ENCODE results near the gene REG4.

- TF ChIP-seq GATA3 (IDR thresholded peaks at IDR 0.05; ENCODE audit: low read depth, low read length), result no peak
- no peak for TF ChIP-seq GATA2 (IDR thresholded peaks at IDR 0.05; ENCODE audit: low read depth, low read length)
These were observed 2.2 kb downstream of the REG4 start for GRCh38 chr1:119808972-119809550.
